Right hindlimb (tissue), 1 donor: ENCODE results near the gene DOCK1.
"Not testable (repeated sequence)": the region's sequence is repeated elsewhere in the genome, so short reads cannot be mapped to it uniquely, and the experiment has no call there.

Experiments used
- DNase-seq: peaks from one replicate; pipeline ENCODE4 v3.0.0-alpha.2; 2018

The DOCK1 gene

DNA sequence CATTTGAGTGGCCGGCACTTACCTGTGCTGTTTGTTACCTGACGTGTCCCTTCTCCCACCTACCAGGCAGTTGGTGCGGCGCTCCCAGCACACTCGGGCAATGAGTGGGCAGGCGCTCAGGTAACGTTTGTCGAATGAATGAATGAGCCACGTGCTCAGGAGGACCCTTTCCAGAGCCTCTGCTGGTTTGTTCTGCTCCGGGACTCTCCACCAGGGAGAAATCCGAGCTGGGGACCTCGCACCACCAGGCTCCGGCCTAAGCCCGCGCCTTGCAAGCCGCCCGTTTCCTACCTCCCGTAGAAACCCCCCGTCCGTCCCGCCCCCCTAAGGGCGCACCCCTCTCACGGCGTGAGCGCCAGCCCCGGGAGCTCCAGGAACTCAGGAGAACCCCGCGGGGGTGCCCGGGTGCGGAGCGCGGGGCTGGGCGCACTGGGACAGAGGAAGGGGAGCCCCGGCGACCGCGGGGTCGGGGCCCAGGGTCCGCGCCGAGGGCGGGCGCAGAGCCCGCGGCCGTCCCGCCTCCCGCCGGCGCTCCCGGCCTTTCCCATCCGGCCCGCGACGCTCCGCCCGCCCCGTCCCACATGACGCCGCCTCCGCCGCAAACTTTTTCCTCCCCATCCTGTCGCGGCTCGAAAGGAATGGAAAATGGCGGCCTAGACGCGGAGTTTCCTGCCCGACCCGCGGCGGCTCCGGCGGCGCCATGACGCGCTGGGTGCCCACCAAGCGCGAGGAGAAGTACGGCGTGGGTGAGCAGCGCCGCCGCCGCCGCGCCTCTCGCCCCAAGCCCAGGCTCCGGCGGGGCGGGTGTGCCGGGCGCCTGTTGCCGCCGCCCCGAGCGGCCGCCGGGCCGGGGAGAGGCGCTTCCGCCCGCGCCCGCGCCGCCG, at the start of gene DOCK1:
Gene DOCK1 (plus strand): TSS at position 611 of the 884 bp plus-strand sequence. CDS start 90 bp downstream, at position 701.
- DNase-seq, result peak; percentile 89

DNA sequence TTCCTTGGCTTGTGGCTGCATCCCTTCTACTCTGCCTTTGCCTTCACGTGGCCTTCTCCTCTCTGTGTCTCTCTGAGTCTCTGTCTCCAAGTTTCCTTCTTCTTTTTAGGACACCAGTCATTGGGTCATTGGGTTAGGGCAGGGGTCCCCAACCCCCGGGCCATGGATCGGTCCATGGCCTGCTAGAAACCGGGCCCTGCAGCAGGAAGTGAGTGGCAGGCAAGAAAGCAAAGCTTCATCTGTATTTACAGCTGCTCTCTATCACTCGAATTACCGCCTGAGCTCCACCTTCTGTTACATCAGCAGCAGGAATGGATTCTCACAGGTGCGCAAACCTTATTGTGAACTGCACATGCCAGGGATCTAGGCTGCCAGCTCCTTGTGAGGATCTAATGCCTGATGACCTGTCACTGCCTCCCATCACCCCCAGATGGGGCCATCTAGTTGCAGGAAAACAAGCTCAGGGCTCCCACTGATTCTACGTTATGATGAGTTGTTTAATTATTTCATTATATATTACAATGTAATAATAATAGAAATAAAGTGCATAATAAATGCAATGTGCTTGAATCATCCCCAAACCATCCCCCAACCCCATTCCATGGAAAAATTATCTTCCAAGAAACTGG, 47.9 kb upstream of the DOCK1 start:
- no peak for DNase-seq

DNA sequence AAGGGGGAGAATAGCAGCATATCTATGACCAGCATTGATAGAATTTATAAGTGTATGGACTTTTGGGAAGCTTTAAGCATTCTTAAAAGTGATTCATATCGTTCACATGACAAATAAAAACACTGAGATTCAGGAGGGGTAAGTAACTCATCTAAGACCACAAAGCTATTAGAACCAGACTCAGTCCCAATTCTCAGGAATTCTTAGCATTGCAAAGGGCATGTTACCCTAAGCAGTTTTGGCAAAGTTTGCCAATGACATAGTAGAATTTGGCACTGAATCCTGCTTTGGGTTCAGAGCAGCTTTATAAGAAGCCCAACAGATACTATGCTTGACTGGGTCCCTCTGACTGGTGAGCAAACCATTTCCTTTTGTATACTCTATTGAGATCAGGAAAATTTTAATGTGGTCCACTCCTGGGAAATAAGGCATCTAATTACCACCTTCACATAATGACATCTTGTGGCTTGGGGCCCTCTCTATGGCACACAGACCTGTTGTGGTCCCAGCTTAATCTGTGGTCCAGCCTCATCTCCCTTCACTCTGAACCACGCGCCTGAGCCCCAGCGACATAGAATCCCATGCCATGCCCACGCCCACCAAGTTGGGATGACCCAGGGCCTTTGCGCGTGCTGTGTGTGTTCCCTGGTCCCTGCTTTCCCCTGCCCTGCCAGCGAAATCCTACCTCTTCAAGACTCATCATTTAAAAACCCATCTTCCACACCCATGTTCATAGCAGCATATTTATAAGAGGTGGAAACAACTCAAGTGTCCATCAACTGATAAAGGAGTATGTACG, 37.5 kb upstream of the DOCK1 start:
- DNase-seq, result no peak

DNA sequence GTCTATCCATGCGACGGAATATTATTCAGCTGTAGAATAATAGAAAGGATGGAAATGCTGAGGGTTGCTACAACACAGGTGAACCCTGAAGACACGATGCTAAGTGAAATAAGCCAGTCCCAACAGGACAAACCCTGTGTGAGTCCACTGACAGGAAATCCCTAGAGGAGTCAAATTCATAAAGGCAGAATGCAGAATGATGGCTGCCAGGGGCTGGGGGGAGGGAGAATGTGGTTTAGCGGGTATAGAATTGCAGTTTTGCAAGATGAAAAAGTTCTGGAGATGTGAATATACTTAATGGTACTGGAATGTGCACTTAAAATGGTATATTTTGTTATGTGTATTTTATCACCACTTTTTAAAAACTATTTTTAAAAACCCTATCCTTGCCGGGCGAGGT, 36.9 kb upstream of the DOCK1 start:
- DNase-seq, result no peak

DNA sequence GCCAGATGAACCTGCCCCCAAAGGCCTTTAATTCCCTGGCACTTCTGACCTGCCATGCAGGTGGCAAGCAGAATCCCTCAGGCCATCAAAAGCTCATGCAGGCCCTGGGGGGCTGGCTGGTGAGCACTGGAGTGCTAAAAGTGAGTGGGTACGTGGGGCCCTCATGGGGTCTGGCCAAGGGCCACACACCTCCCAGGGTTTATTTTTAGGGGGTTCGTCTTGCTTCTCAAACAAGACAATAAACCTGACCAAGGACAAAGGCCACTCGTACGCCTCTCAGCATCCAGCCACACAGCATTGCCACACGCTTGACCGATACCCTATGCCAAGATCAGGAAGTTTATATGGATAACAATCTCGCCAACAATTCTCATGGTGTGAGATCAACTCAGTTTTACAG, 33.1 kb upstream of the DOCK1 start:
- DNase-seq, result no peak

DNA sequence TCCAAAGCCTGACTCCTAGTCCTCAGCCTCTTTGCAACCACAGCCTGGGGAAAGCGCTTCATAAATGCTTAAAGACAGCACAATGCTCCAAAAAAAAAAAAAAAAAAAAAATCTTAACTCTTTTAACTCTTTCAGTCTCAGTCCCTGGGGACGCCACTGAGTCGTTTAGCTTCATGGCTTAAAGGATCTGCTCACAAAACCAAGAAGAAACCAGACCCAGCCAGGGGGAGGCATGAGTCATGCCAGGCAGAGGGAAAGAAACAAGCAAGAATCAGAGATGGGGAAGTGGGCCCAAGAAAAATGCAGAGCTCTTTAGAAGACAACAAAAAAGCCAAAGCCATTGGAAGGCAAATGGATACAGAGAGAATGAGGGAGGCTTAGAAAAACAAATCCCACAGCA, 32.5 kb upstream of the DOCK1 start:
- no peak for DNase-seq

DNA sequence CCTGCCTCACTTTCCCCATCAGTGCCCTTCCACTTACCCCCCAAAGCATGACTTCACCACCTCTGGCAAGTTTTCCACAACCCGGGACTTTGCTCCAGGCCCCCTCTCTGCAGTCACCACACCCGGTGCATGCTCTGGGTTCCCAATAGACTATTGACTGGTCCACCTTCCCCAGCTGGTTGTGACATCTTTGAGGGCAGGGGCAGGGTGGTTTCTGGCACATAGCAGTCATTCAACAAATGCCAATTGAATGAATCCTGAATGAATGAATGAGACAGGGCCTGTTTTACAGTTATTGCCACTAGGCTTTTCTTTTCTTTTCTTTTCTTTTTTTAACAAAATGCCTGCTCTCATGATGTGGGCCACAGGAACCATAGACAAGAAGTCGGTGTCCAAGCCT, 28.8 kb upstream of the DOCK1 start:
- no peak for DNase-seq

DNA sequence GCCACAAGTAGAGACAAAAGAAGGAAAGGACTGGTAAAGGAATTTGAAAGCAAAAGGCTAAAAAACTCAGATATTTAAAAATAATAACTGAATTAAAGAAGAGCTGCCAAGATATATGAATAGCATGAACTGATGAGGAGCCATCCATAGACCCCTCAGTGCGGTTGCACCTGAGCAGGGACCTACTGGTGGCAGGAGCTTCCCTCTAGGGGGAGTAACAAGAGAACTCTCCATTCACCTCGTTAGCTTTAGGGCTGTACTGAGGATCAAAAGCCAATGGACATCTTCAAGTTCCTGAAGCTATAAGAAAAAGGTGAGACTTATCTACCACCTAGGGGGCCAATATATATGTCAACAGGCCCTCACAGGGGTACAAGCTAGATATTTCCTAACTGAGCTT, 27.8 kb upstream of the DOCK1 start:
- DNase-seq, result no peak

DNA sequence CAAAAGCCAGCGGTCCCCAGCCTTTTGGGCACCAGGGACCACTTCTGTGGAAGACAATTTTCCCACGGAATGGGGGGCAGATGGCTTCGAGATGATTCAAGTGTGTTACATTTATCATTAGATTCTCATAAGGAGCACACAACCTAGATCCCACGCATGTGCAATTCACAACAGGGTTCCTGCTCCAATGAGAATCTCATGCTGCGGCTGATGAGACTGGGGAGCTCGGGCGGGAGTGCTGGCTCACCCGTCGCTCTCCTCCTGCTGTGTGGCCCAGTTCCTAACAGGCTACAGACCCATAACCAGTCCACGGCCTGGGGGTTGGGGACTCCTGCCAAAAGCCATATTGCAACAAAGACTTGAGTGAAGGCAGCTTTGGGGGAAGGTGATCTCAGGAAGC, 26.6 kb upstream of the DOCK1 start:
- no peak for DNase-seq

DNA sequence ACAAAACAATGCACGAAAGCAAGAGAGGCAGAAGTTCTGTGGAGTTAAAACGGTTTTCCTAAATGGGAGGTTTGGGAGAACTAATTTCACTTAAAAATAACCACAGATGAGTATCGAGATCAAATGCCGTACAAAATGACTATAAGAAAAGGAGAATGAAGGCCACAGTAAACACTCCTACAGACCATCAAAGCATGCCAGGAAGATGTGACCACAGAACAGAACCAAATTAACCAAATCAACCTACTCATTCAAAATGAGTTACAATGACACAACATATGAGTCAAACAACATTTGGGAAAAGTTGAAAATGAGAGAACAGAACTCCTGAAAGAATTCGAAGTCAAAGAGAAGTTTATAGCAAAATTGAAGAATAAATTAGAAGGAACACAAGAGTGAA, 24.3 kb upstream of the DOCK1 start:
- DNase-seq, result no peak

DNA sequence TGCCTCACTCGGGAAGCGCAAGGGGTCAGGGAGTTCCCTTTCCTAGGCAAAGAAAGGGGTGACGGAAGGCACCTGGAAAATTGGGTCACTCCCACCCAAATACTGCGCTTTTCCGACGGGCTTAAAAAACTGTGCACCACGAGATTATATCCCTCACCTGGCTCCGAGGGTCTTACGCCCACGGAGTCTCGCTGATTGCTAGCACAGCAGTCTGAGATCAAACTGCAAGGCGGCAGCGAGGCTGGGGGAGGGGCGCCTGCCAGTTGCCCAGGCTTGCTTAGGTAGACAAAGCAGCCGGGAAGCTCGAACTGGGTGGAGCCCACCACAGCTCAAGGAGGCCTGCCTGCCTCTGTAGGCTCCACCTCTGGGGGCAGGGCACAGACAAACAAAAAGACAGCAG, 23.2 kb upstream of the DOCK1 start:
- not testable (repeated sequence) for DNase-seq

DNA sequence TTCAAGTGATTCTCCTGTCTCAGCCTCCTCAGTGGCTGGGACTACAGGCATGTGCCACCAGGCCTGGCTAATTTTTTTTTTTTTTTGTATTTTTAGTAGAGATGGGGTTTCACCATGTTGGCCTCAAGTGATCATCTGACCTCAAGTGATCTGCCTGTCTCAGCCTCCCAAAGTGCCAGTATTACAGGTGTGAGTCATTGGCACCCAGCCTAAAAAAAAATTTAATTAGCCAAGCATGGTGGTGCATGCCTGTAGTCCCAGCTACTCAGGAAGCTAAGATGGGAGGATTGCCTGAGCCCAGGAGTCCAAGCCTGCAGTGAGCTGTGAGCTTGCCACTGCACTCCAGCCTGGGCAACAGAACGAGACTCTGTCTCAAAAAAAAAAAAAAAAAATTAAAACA, 16.8 kb upstream of the DOCK1 start:
- not testable (repeated sequence) for DNase-seq

DNA sequence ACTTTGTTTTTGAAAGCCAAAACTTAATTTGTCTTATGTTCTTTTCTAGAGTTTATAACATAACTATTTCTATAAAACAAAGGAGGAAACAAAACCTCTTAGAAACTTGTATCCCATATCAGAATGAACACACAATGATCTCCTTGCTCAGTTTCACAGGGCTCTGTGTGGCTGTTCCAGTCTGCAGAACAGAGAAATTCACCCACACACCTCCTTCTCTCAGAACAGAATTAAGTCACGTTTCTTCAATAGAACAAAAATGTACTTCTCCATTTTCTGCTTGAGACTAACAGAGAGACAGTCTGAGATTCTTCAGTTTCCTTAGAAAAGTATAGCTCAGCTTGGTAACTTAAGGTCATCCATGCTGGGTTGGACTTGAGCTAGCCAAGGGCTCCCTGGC, 15.8 kb upstream of the DOCK1 start:
- no peak for DNase-seq

DNA sequence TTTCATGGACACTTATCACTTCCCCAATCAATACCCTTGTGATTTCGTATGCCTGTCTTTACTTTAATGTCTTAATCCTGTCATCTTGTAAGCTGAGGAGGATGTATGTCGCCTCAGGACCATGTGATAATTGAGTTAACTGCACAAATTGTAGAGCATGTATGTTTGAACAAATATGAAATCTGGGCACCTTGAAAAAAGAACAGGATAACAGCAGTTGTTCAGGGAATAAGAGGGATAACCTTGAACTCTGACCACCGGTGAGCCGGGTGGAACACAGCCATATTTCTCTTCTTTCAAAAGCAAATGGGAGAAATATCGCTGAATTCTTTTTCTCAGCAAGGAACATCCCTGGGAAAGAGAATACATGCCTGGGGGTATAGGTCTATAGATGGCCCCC, 14.4 kb upstream of the DOCK1 start:
- not testable (repeated sequence) for DNase-seq

DNA sequence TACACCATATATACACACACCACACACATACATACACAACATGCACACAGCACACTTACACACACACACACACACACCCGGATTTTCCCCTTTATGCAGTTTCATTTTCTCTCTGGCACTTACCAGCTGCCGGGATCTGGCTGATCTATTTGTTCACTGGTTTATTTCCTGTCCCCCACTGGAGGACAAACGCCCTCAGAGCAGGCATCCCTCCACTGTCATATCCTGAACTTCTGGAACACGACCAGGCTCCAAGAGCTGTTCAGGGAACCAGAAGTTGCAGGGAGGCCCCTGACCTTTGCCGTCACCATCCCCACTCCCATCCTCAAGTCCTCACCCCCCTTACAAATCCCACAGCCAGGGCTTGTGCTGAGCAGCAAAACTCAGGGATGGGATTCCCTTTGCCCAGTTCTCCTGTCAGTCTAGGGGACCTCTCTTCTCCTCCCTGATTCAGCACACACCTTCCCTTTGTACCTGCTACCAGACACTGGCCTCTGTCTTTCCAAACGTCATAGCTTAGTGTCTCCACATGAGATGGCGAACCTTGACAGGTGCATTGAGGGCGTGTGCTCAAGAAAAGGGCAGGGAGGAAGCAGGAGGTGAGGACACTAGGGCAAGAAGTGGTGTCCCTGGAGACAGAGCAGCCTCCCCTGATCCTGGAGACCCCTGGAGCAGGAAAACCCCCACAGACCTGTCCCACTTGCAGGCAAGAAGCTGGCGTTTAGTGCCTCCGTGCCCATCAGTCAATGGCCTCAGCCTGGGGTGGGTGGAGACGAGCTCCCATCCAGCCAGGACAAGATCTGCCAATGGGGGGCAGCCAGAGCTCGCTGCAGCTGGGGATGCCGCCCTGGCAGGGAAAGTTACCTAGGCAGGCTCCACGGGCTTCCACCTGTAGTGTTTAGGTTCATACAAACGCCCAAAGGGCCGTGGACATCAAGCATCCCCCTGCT, 12.7 kb upstream of the DOCK1 start:
- no peak for DNase-seq

DNA sequence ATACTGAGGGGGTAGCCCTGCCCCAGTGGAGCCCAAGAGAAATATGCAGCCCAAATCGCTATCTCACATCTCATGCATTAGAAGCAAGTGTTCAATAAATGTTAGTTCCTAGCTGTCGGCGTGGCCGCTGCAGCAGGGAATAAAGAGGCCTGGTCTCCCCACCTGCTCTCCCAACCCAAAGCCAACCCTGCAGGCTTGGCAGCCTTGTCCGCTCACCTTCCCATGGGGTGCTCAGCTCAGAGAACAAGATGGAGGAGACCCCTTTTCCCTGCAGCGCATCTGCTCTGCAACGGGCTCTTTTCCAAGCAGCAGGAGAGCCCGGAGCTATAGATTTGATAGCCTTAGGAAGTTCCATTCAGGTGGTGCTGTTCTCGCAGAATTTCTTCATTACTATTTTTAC, 12.0 kb upstream of the DOCK1 start:
- peak; percentile 56 for DNase-seq

DNA sequence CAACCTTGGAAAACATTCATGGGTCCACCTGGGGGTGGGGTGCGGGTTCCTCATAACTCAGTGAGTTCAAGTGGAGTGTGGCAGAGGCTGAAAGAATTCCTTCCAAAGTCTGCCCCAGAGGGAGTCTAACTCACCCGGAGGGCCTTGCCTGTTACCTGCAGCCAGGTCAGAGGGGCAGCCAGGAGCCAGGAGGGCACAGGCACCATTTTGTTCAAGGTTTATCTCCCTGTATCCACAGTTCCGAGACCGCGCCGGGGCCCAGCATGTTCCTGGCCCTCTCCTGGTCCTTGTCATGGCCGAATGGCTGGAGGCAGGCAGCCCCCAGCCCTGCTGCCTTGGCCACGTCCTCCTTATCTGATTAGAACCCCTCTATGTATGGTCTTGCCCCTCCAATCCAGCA, 11.4 kb upstream of the DOCK1 start:
- DNase-seq, result no peak

DNA sequence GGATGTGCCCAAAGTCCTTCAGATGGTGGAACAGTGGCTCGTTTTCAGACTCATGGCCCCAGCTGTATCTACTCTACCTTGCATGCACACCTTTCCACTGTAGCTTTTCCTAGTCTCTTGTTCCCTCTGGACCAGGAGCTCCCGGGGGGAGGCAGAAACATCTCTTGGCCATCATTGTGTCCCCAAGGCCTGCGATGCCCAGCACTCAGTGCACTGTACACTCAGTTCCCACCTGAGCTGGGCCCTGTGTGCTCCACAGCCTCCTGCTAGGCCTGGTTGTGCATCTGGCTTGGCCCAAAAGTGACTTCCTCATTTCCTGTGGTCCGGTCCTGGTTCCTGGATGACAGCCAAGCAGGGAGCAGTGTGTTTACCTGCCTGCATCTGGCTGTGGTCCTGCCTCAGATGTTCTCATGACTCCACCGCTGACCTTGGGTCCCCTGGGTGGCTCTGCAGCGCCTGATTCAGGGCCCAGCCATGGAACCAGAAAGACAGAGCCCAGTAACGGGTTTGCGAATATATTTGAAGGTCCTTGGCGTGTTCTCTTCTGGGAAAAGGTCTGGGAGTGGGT, 9.9 kb upstream of the DOCK1 start:
- DNase-seq, result no peak

DNA sequence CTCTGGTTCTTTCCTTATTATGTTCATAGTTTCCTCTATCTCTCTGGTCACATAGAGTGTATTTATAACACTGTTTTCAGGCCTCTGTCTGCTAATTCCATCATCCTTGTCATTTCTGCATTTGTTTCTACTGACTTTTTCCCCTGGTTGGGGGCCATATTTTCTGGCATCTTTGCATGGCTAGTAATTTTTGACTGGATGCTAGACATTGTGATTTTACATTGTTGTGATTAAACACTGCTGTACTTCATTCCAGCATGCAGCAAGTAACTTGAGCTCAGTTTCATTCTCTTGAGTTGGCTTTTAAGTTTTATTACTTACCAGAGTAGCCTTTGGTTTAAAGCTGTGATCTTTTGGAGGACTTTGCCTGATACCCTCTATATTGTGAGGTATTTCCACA, 6.8 kb upstream of the DOCK1 start:
- DNase-seq, result no peak

DNA sequence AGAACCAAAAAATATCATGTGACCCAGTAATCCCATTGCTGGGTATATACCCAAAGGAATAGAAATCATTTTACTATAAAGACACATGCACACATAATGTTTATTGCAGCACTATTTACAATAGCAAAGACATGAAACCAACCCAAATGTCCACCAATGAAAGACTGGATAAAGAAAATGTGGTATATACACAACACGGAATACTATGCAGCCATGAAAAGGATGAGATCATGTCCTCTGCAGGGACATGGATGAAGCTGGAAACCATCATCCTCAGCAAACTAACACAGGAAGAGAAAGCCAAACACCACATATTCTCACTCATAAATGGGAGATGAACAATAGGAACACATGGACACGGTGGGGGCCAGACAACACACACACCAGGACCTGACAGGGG, 5.7 kb upstream of the DOCK1 start:
- DNase-seq, result not testable (repeated sequence)

DNA sequence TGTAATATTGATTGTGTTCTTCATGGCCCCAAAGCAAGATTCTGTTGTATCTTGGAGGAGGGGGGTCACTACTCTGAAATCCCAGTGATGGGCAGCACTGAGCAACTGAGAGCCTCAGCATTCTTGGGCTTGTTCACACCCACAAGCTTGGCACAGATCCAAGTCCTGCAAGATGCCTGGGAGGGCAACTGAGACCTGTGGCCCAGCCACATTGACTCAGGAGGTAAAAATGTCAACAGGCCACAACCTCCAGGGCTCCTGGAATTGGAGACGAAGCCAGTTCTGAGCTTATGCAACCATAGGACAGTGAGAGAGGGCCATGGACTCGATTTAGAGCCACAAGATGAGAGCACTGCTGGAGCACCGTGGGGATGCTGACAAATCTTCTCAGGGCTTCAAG, 3.1 kb upstream of the DOCK1 start:
- no peak for DNase-seq
